ENCODE measurements around the gene RXFP3.

DNA sequence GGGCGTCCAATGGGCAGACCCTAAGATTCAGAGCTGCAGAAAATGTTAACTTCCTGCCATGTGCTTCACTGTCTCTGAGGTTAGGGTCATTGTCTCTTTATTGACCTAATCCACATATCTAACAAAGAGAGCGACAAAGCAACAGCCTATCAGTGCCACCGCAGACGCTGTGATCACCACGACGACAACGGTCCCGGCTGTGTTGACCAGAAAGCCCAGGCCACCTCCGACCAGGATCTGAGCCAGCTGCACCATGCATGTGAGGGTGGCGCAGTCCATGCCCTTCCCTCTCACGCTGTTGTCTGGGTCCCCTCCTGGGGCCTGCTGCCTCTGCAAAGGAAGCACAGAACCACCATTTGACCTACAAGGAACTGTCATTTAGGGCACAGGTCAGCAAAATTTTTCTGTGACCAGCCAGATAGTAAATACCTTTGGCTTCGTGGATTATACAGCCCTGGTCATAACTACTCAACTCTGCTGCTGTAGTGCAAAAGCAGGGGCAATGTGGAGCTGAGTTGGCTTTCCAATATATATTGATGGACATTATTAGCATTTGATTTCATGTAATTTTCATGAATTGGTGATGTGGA is 8.5 kb downstream of the RXFP3 start:
- TF ChIP-seq POLR2A (IDR thresholded peaks at IDR 0.05) (no peak), POLR2AphosphoS5 (IDR thresholded peaks at IDR 0.05) (no peak)
- TF ChIP-seq, protein P1, sequence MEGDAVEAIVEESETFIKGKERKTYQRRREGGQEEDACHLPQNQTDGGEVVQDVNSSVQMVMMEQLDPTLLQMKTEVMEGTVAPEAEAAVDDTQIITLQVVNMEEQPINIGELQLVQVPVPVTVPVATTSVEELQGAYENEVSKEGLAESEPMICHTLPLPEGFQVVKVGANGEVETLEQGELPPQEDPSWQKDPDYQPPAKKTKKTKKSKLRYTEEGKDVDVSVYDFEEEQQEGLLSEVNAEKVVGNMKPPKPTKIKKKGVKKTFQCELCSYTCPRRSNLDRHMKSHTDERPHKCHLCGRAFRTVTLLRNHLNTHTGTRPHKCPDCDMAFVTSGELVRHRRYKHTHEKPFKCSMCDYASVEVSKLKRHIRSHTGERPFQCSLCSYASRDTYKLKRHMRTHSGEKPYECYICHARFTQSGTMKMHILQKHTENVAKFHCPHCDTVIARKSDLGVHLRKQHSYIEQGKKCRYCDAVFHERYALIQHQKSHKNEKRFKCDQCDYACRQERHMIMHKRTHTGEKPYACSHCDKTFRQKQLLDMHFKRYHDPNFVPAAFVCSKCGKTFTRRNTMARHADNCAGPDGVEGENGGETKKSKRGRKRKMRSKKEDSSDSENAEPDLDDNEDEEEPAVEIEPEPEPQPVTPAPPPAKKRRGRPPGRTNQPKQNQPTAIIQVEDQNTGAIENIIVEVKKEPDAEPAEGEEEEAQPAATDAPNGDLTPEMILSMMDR (IDR thresholded peaks at IDR 0.05): no peak

All from upper lobe of left lung (tissue), 4 donors.